GM12892 (cell line): Measurements from ENCODE around the gene CMC1.

ENCODE experiments used
- POLR2A ChIP-seq: IDR thresholded peaks from 2 replicates; pipeline ENCODE4 v1.6.1; 2011; ENCODE audit warnings: low read depth, low read length, control low read depth
- TAF1 ChIP-seq: IDR thresholded peaks from 2 replicates; pipeline ENCODE4 v1.6.1; 2011; ENCODE audit warnings: low read depth, mild to moderate bottlenecking, control low read depth, low read length, borderline replicate concordance

- TF ChIP-seq TAF1: no peak
- no peak for TF ChIP-seq POLR2A
Measured at GRCh38 chr3:28335246-28335645, 93.8 kb downstream of the CMC1 start.
